GM13976 (cell line): ENCODE measurements around the gene AS3MT.
"Not testable (repeated sequence)": the region's sequence is repeated elsewhere in the genome, so short reads cannot be mapped to it uniquely, and the experiment has no call there.

ENCODE experiments used
- DNase-seq: peaks from one replicate; pipeline ENCODE4 v3.0.0; 2012; ENCODE audit warnings: low spot score
- in situ Hi-C: fragments of 300-500 bp; cut with MboI; formaldehyde crosslinking; loops from one replicate; pipeline ENCODE4 v1.12.0; 2022; ENCODE audit warnings: low sequenced_read_pairs, mixed read lengths, inconsistent platforms; ENCODE audit not compliant: unreplicated experiment
- TF ChIP-seq, protein P1 (sequence below): IDR thresholded peaks from 2 replicates; pipeline ENCODE4 v1.5.1; 2012; ENCODE audit warnings: borderline replicate concordance, mild to moderate bottlenecking; ENCODE audit not compliant: insufficient read depth; ENCODE audit errors: extremely low read depth, missing control alignments, control extremely low read depth

Gene AS3MT

DNA sequence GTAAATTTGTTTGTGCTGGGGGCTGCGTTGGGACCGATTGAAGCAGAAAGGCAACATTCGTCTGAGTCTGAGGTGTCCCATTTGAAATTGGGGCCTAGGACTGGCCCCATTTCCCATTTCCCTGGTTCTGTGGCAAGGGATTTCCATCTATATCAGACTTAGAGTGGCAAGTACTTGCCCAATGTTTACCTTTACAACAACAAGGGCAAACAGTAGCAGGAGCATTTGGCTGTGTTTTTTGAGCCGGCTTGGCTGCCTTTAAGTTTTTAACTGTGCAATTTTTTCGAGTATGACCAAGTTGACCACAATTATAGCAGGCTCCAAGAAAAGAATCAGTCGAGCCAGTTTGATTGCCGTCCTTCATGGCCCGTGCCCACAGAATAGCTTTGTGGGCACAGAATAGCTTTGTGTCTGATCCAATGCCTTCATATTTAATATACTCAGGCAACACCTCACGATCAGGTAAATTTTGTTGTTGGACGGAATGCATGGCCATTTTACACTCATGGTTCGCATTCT lies 27.4 kb upstream of the AS3MT start:
- TF ChIP-seq, protein P1, sequence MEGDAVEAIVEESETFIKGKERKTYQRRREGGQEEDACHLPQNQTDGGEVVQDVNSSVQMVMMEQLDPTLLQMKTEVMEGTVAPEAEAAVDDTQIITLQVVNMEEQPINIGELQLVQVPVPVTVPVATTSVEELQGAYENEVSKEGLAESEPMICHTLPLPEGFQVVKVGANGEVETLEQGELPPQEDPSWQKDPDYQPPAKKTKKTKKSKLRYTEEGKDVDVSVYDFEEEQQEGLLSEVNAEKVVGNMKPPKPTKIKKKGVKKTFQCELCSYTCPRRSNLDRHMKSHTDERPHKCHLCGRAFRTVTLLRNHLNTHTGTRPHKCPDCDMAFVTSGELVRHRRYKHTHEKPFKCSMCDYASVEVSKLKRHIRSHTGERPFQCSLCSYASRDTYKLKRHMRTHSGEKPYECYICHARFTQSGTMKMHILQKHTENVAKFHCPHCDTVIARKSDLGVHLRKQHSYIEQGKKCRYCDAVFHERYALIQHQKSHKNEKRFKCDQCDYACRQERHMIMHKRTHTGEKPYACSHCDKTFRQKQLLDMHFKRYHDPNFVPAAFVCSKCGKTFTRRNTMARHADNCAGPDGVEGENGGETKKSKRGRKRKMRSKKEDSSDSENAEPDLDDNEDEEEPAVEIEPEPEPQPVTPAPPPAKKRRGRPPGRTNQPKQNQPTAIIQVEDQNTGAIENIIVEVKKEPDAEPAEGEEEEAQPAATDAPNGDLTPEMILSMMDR: no peak
- in situ Hi-C loops: no loop called here
- DNase-seq: no peak

GRCh38 chr10:102843139-102843538 lies 26.1 kb upstream of the AS3MT start:
- DNase-seq, in situ Hi-C loops: not testable (repeated sequence)

DNA sequence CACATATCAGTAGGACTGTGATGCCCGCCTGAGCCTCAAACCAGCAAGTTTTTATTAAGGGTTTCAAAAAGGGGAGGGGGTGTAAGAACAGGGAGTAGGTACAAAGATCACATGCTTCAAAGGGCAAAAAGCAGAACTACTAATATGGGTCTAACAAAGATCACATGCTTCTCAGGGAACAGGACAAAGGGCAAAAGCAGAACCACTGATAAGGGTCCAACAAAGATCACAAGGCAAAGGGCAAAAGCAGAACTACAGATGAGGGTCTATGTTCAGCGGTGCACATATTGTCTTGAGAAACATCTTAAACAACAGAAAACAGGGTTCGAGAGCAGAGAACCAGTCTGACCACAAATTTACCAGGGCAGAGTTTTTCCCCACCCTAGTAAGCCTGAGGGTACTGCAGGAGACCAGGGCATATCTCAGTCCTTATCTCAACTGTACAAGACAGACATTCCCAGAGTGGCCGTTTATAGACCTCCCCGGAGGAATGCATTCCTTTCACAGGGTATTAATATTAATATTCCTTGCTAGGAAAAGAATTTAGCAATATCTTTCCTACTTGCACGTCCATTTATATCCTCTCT lies 25.0 kb upstream of the AS3MT start:
- DNase-seq, in situ Hi-C loops: not testable (repeated sequence)

GRCh38 chr10:102845352-102845902 lies 23.8 kb upstream of the AS3MT start:
- DNase-seq: no peak
- in situ Hi-C loops: no loop called here
- TF ChIP-seq, protein P1: no peak

- TF ChIP-seq, protein P1: no peak
- no peak for DNase-seq
- in situ Hi-C loops: no loop called here
Measured at GRCh38 chr10:102850025-102850518, 19.2 kb upstream of the AS3MT start.

- in situ Hi-C loops: not testable (repeated sequence)
Measured at GRCh38 chr10:102853237-102853636, 16.0 kb upstream of the AS3MT start.

GRCh38 chr10:102855731-102856436 lies 13.4 kb upstream of the AS3MT start:
- DNase-seq, in situ Hi-C loops: not testable (repeated sequence)

More at GRCh38 chr10:102853237-102853636, 16.0 kb upstream of the AS3MT start:
- not testable (repeated sequence) for DNase-seq

GRCh38 chr10:102856758-102857424 lies 12.4 kb upstream of the AS3MT start:
- TF ChIP-seq, protein P1: no peak
- in situ Hi-C loops: no loop called here
- no peak for DNase-seq
